DMS53 (cell line): ENCODE measurements around the gene PDK3.

Experiments used
- DNase-seq: peaks from one replicate; lab custom pipeline; 2025; lab: John Stamatoyannopoulos, UW

Gene PDK3

DNA sequence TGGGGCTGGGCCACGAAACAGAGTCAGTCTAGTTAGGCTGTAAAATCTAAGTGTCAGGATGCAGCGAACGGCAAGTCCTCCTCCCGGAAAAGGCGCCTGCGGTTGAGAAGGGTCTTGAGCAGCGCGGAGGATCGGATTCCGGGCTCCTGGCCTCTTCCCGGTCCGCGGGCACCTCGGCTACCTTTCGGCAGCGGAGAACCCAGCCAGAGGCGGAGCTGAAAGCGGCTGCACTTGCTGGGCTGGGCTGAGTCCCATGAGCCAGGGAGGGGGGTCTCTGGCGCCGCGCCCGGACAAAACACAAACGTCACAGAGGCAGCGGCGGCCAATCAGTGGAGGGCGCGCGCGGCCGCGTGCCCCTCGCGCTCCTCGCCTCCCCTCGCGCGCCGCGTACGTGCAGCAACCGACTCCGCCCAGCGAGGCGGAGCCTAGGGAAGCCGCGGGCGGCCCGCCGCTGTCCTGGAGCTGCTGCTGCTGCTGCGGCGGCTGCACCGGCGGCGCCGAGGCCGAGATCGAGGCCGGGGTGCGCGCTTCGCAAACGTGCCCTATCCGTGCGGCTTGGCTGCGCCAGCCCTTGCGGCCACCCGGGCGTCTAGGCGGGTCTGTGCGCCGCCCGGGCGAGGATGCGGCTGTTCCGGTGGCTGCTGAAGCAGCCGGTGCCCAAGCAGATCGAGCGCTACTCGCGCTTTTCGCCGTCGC, at the start of gene PDK3:
TSS of gene PDK3 (plus strand) at position 451 of the 696 bp plus-strand sequence. CDS start at position 621, 170 bp downstream.
- DNase-seq, result peak; percentile 96

DNA sequence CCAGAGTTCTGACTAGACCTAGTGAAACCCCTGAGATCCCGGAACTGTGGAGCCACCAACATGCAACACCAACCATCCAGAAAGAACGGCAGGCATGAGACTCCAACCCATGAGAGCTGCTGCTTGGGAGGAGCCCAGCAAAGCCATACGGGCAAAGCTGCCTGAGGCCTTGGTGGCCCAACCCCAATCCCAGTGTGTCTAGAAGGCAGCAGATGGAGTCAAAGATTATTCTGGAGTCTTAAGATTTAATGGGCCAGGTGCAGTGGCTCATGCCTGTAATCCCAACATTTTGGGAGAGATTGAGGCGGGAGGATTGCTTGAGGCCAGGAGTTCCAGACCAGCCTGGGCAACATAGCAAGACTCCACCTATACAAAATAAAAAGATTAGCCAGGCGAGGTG, 49.2 kb upstream of the PDK3 start:
- no peak for DNase-seq

DNA sequence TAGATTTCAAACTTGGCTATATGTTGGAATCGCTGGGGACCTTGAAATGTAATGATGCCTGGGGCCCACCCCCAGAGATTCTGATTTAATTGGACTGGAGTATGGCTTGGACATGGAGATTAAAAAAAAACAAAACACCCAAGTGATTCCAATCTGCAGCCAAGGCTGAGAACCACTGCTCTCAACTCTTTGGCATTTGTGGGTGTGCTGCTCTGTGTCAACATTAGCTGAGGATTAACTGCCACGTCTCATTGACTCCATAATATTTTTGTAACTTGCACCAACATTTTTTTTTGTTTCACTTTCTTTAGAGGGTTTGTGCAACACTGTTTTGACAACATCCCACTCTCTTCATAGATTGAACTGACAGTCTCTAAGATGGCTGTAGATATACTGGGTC, 41.1 kb upstream of the PDK3 start:
- peak; percentile 46 for DNase-seq

DNA sequence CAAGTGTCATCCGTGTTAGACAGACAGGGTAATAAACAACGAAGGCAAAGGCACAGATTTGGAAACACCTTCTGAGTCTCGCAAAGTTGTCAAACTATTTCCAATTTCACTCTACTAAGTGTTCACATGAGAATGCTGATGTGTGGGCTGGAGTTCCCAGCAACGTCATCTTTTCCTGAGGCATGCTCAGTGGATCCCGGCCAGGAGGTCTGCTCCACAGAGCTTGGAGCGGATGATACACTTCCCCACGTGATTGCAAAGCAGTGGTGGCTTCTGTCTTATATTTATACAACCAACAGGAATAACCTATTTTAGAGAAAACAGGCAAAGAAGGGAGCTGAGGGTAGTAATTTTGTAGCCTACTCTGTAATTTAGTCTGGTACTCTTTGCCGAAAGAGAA, 40.1 kb upstream of the PDK3 start:
- no peak for DNase-seq

DNA sequence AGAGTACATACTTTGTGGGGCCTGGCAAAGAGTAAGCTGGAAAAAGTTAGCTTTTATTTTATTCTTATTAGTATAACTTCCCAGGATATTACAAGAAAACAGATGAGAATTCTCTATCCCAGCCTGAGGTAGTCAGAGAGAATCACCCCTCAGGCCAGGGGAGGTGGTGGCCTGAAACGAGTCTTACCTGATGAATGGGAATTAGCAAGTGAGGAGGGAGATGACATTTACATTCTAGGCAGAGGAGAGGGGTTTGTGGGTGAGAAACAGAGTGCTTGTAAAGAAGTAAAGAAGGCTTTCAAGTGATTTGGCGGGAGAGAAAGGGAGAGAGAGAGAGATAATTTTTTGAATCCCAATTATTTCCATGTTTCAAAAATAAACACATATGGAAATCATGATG, 39.3 kb upstream of the PDK3 start:
- DNase-seq, result no peak

DNA sequence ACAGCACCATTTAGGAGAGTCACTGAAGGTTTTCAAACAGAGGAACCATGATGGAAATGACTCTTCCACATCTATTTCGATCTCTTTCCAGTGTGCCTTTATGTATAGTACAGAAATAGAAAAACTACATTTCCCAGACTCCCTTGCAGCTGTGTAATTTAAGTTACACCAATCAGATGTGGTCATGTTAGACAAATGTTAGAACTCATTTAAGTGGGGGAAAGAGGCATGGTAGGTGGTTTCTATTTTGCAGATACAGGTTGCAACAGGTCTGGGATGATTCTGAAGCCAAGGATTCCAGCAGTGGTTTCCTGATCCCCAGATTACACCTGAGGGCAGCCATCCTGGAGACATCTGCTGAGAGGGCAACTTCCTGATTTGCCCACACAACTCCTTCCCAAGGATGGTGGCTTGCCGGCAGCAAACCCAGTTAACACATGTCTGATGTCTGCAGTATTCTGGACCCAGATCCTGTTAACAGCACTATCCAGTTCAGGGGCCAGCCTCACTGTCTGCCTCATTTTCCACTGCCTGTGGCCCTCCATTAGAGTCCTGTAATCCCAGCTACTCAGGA, 38.7 kb upstream of the PDK3 start:
- peak; percentile 11 for DNase-seq

DNA sequence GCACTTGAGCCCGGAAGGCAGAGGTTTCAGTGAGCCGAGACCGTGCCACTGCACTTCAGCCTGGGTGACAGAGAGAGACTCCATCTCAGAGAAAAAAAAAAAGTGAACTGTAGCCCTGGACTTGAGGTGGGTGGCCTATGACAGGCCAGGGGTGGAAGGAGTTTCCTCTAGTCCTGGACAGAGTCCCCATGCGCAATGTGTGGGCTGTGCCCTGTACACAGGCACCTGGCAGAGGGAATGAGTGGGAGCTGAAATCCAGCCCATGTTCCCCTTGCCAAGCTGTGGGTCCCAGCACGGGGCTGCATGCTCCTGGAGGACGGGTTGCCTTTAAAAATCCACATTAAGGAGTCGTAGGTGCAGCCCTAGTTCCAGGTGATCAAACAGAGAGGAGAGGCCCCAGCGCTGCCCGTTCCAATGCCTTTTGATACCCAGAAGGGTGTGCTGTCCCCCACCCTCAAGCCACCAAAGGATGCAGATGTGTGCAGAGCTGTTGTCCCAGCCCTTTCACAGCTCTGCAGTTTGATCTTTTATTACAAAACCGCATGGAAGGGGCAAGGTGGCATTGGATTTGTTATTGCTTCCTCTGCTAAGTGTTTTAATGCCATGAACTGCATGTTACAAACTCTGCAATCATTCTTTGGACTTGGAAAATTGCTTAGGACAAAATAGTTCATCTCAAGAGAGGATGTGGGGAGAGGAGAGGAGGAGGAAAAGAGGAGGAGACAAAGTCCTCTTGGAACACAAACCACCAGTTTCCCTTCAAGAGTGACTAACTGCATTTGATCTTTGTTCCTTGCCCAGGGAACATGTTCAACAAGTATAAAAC, 38.0 kb upstream of the PDK3 start:
- peak; percentile 3 for DNase-seq

DNA sequence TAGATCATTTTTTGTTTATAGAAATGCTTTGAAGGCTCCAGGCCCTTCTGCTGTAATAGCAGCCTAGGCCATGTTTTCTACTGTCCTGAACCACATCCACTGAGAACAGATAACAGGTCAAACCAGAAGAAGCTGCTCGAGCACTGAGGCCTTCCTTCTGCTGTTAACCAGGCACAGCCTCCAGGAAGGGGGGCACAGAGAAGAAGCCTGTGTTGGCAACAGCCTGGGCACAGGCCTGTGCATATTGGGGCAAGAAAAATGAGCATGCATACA, 37.4 kb upstream of the PDK3 start:
- no peak for DNase-seq

DNA sequence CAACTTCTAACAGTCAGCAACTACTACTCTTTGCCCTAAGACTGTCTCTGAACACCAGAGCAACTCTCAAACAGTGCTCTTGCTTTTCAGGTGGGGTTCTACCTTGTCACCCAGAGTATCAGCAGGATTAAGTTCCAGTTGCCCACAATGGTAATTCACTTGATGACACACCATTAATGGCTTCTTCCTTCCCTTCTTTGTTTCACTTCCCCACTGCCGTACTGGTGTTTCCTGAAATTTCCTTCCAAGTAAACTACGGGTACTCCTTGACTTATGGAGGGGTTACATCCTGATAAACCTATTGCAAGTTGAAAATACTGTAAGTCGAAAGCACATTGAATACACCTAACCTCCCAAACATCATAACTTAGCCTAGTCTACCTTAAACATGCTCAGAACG, 36.6 kb upstream of the PDK3 start:
- DNase-seq, result no peak

DNA sequence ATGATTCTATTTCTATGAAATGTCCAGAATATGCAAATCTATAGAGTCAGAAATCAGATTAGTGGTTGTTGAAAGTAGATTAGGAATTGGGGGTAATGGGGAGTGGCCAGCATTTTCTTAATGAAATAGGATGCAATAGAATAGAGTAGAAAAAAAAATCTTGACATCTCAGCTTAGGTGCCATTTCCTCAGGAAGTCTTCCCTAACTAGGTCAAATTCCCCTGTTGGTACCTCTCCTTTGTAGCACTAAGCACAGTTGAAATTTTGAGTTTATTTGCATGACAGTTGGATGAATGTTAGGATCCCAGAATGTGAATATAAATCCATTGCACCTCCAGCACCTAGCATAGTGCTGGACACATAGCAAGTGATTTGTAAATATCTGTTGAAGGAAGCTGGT, 30.0 kb upstream of the PDK3 start:
- DNase-seq, result no peak

DNA sequence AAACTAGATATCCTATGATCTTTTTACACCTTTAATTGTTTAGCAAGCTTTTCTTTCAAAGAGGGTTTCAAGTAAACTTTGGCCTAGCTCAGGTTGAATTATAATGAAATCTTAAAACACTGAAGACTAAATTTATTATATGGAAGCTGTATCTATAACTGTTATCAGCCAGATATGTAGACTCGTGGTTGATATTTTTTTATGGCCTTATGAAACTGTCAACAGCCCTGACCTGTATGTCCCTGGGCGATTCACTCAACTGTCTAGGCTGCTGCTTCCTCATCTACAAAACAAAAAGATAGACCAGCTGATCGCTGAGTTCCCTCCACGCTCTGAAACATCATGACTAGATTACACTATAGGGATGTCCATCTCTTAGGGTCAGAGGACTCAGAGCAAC, 21.2 kb upstream of the PDK3 start:
- DNase-seq, result no peak

DNA sequence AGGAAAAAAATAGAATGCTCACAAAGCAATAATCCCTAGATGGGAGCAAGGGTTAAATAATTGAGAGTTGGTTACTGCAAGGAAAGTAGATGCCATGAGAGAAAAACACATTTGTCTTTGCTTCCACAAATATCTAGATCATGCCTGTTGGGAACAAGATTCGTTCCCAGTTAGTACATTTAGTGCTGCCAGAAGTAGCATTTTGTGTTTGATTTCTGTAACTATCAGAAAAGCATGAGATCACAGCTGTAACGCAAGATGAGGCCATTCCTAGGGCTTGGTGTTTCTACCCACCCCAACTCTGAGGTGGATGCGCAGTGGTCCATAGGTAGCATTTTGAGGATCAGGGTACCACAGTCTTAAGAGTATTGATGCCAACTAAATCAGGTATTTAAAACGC, 20.4 kb upstream of the PDK3 start:
- DNase-seq, result no peak

DNA sequence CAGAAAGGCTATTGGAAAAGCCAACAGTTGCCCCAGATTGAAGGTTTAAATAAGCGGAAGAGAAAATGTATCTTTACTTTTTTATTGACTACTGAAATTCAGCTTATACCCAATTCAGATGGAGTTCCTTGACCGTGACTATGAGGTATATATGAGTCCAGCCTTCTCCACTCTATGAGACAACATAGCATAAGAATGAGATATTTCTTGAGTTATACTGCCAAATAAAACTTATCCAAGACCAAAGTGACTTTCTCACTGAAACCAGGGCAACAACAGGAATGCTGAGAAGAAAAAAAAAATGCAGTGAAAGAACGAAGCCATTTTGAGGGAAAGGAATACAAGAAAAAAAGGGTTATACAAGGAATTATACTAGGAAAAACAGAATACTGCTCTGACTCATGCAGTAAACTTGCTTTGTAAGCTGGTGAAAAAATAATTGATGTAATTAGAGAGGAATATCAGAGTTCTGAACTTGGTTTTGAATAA, 16.3 kb upstream of the PDK3 start:
- DNase-seq, result no peak

DNA sequence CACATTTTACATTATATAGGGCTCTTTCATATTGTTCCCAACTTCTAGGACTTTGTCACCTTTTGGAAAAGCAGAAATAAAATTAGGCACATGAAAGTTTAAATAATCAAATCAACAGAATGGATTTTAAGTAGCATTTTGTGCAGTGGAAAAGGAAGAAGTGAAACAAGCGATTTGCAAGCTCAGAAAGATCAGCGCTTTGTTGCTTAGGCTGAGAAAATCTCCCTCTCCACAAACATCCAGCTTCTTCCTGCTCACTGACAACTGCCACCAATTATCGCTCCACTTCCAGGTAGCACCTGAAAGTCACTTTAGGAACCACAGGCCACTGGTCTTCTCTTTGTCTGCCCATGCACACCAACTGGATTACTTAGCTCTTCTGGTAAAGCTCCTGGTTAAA, 2.0 kb upstream of the PDK3 start:
- DNase-seq, result no peak

DNA sequence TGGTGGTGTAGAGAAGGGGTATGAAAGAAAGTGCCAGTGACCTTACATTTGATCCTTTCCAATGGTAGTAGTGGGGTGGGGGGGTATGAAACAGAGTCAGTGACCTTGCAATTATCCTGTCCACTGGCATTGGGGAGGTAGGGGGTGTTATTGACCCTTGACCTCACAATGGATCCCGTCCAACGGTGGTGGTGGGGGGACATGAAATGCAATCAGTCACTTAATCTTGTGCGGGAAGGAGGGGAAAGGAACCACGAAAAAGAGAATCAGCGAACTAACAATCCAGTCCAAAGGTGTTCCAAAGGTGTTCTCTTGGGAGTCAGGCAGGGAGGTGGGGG, 619 bp upstream of the PDK3 start:
- peak; percentile 27 for DNase-seq

DNA sequence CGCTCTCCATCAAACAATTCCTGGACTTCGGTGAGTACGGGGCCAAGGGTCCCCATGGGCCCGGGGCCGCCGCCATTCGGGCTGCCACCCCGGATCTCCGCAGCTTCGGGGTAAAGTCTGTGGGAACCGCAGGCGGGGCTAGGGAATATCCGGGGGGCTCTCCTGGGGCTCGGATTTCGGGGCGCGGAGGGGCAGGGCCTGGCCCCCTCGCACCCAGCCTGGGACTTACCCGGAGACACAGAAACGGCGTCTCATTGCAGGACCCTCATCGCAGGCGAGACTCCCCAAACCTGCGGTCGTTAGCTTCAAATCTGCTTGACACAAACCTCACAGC, 413 bp downstream of the PDK3 start:
- no peak for DNase-seq

DNA sequence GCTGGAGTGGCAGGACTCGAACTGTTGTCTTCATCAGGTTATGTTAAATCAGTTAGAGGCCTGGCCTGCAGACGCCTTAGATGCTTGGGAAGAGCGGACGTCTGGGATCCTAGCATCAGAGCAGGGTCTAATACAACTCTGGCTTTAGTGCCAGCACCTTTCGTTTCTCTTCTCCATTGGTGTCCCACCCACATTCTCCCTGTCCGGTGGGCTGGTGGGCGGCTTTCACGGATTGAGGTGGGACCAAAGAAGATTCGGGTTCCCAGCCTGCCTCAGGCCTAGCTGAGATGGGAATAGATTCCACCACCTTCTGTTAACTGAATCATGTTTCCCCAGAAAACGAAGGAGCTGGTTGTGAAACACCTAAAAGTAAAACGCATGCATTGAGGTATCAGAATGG, 939 bp downstream of the PDK3 start:
- peak; percentile 10 for DNase-seq

DNA sequence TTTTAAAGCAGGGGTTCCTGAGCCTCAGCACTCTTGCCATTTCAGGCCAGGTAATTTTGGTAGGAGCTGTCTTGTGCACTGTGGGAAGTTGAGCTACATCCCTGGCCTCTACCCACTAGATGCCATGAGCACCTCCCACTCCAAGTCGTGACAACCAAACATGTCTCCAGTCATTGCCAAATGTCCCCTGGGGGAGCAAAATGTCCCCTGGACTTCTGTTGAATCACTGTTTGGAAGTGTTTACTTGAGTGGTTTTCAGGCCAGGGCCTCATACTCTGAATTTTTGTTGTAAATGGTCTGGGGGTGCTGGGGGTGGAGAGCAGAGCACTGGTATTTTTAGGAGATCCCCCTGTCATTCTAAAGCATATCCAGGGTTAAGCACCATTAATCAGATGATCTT, 3.2 kb downstream of the PDK3 start:
- DNase-seq, result no peak

DNA sequence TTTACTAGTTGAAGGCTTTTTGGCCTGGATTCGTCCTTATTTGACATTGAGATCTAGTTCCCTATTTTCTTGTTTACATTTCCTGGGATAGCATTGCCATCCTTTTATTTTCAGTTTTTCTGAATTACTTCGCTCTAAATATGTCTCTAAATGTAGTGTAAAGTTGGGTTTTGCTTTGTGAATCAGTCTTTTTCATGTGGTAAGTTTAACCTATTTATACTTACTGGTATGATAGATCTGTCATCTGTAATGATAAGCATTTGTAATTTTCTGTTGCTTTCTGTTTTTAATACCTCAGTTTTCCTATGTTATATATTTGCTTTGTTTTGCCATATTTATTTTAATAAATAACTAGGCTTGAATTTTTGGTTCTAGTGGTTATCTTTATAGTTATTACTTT, 6.7 kb downstream of the PDK3 start:
- DNase-seq, result no peak

DNA sequence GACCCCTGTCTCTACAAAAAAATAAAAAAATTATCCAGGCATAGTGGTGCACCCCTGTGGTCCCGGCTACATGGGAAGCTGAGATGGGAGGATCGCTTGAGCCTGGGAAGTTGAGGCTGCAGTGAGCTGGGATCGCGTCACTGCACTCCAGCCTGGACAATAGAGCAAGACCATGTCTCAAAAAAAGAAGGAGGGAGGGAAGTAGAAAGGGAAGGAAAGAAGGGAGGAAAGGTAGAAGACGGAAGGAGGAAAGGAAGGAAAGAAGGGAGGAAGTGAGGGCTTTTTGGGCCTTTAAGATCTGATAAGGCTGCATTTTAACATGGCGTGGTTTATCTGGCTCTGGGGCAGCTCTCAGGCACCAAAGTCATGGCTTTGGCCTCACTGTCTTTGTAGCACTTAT, 10.4 kb downstream of the PDK3 start:
- no peak for DNase-seq

DNA sequence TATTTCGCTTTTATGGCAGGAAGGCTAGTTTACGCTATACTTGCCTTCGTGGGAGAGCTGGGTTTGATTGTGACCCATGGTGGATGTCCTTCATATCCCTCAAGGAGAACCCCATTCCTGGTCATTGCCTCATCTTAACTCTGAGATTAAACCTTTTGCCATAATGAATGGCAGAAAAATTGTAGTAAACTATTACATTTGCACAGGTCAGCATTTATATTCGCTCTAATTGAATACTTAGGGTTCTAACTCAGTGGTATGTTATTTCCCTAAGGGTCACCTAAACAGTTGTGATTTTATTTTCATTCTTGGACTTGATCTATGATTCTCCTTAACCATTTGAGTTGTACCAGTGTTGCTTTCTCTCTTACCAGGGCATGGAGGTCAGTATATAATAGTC, 13.4 kb downstream of the PDK3 start:
- no peak for DNase-seq

DNA sequence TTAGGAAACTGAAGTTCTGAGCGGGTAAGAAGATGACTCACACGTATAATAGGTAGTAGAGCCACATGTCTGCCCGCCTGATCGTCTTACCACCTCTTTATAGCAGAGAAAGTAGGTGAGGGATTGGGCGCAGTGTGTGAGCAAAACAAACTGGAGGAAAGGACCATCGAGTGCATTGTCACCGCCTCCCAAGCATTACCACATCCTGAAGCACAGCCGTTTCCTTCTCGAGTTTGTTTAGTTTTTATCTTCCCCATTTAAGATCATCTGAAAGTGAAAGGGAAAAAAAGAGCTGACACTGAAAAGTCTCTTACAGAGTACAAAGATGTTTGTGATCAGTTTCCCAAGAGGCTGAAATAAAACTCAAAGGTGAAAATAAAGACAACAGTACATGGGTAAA, 14.8 kb downstream of the PDK3 start:
- DNase-seq, result peak; percentile 82

DNA sequence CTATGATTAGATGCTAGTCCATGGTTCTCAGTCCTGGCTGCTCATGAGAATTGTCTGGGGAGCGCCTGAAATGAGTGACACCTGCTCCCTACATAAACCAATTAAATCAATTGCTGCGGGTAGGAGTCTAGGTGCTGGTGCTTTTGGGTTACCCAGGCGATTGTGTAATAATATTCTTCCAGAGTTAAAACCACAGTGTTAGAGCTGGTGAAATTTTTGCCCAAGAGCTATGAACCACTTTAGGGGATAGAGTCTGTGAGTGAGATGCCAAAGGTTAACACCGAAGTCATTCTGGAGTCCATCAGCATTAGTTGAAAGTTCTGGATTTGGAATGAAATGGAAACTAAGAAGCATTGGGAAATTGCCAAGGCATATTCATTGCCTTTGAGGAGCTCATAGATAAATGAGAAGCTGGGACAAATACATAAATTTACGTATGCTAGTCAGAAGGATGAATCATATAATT, 15.3 kb downstream of the PDK3 start:
- DNase-seq, result peak; percentile 26
